Naive thymus-derived CD8-positive, alpha-beta T cell (primary cell): Measurements from ENCODE around the gene HOXA10. TPM values are rescaled to one million over a fixed set of nuclear protein-coding genes. Genes with fewer than 3 reads are reported as not detected.

ENCODE experiments used
- ATAC-seq, 2 donors: fragments of 150-1000 bp; cut with Tn5 transposase in 1 of 2; sonication (Bioruptor Pico), chemical (Tn5 transposase) in 1 of 2; 1 replicate in 1 of 2; 2 replicates in 1 of 2; pipeline ENCODE4 v1.10.0; 2021; ENCODE audit warnings: mild to moderate bottlenecking in 2 of 2, moderate library complexity in 2 of 2
- POLR2A ChIA-PET: fragments of 350-600 bp; sonication (Branson Sonifier 250); formaldehyde crosslinking; loops from one replicate; lab custom pipeline; 2021; ENCODE audit warnings: antibody characterized with exemption; lab: Charles Lee
- DNase-seq, 10 donors: peaks; one replicate each; pipeline versions ENCODE4 v3.0.0 to v3.0.0-alpha.2; 2020 to 2022
- H3K27ac Mint-ChIP-seq, 10 donors: one replicate each; pipeline ENCODE4 v1.8.0; 2020 to 2022; ENCODE audit warnings: mild to moderate bottlenecking in 10 of 10, mixed read lengths in 10 of 10, moderate library complexity in 4 of 10, inconsistent platforms in 1 of 10
- H3K27me3 Mint-ChIP-seq, 5 donors: one replicate each; pipeline ENCODE4 v1.8.0; 2021 to 2022; ENCODE audit warnings: mixed read lengths in 5 of 5
- H3K36me3 Mint-ChIP-seq, 3 donors: one replicate each; pipeline ENCODE4 v1.8.0; 2020 to 2022; ENCODE audit warnings: mixed read lengths in 3 of 3, mild to moderate bottlenecking in 2 of 3, inconsistent platforms in 1 of 3
- H3K4me1 Mint-ChIP-seq, 4 donors: one replicate each; pipeline ENCODE4 v1.8.0; 2021 to 2022; ENCODE audit warnings: mixed read lengths in 4 of 4
- H3K4me3 Mint-ChIP-seq, 10 donors: one replicate each; pipeline ENCODE4 v1.8.0; 2020 to 2022; ENCODE audit warnings: mild to moderate bottlenecking in 10 of 10, mixed read lengths in 10 of 10, moderate library complexity in 6 of 10, inconsistent platforms in 1 of 10
- H3K9me3 Mint-ChIP-seq, 9 donors: one replicate each; pipeline ENCODE4 v1.8.0; 2020 to 2022; ENCODE audit warnings: mixed read lengths in 9 of 9, mild to moderate bottlenecking in 3 of 9, inconsistent platforms in 1 of 9, moderate library complexity in 1 of 9
- microRNA-seq: library from miRNA; unstranded; fragments of <30 nt; microRNA quantifications from one replicate; pipeline ENCODE4 v1.2.0, GENCODE V29; 2022; ENCODE audit warnings: borderline microRNAs expressed
- polyA plus RNA-seq, 3 donors: library from polyadenylated mRNA; unstranded; fragments of 300-500 nt; fragmentation: Illumina TruSeq; gene quantifications; one replicate each; pipeline ENCODE4 v1.2.3, GENCODE V29; 2021
- total RNA-seq, 8 experiments: library from RNA in 2 of 8; stranded (reverse) in 2 of 8; gene quantifications; one replicate each; pipeline ENCODE4 v1.2.3 and lab custom pipeline; 2021 to 2026

The HOXA10 gene
- total and polyA plus RNA-seq, 5 experiments from 2014 or later: 0.19 TPM; not detected in 4

DNA sequence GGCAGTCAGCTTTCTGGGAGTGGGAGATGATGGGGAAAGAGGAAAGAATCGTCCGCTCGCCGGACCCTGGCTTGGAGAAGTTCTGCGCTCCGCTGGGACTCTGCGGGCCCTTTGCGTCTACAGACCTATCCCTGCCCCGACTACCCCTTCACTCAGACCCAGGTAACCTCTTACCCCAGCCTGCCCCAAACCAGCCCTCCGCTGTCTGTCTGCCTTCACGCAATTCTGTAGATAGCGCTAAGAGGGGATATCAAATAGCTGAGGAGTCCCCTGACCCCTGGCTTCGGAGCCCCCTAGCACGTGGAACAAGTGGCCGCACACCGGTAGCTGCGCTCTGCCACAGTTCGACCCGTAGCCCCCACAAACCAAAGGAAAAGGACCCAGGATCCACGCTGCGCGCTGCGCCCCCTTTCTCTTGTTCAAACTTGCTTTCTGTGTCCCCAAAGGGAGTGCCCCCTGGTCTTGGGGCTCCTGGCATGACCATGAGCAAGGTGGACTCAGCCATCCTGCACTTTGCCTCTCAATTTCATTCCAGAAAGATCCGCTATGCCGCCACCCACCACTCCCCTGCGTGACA lies 50.6 kb downstream of the HOXA10 start:
- DNase-seq (no peak), ATAC-seq (no peak)
- Mint-ChIP-seq H3K4me1 (no peaks in the 10 kb centered on the region), H3K4me3 (no peak overlapping the region), H3K27me3 (peaks cover 3 to 44% (median 18%) of the 10 kb centered on the region in 5 donors), H3K36me3 (no peaks in the 10 kb centered on the region), H3K27ac (no peak overlapping the region), H3K9me3 (no peaks in the 10 kb centered on the region)
- POLR2A ChIA-PET: no interaction called here

DNA sequence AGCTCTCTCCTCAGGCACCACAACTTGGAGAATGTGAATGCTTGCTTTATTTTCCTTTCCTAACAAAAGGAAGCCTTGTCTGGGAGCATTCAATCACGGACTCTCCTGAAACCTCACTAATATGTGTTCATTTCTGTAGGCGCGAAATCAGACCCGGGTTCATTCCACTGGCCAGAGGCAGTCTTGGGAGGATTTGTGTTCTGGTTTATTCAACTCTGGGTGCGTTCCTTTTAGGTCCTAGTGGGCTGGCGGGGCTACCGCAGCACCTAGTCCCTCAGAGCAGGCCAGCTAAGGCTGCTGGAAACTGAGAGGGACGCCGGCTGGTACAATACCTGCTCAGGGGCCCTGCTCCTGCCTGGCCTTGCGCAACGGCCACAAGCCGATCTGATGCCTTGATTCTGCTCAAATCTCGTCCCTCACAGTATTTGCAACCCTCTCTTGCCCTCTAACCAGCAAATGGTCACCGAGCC lies 51.1 kb downstream of the HOXA10 start:
- H3K36me3 Mint-ChIP-seq: no peaks in the 10 kb centered on the region
- H3K27ac Mint-ChIP-seq: no peak overlapping the region
- POLR2A ChIA-PET: no interaction called here
- no peaks in the 10 kb centered on the region for H3K4me1 Mint-ChIP-seq
- no peak overlapping the region for H3K4me3 Mint-ChIP-seq
- ATAC-seq (no peak), DNase-seq (no peak)
- no peaks in the 10 kb centered on the region for H3K9me3 Mint-ChIP-seq
- H3K27me3 Mint-ChIP-seq: peaks cover 3 to 39% (median 23%) of the 10 kb centered on the region in 5 donors

GRCh38 chr7:27122077-27122910 lies 51.8 kb downstream of the HOXA10 start:
- no peaks in the 10 kb centered on the region for H3K4me1 Mint-ChIP-seq
- DNase-seq: no peak
- H3K27me3 Mint-ChIP-seq: peaks cover 3 to 32% (median 18%) of the 10 kb centered on the region in 5 donors
- no peak for ATAC-seq
- H3K36me3 Mint-ChIP-seq: no peaks in the 10 kb centered on the region
- POLR2A ChIA-PET: no interaction called here
- H3K9me3 Mint-ChIP-seq: no peaks in the 10 kb centered on the region
- H3K27ac Mint-ChIP-seq: no peak overlapping the region
- H3K4me3 Mint-ChIP-seq: no peak overlapping the region

GRCh38 chr7:27121684-27122076 lies 52.4 kb downstream of the HOXA10 start:
- POLR2A ChIA-PET: interaction anchor here (0.8 kb wide), 1 partner anchor 44 kb away, joined by 3 read pairs; no protein-coding TSS in a partner anchor
- H3K27me3 Mint-ChIP-seq: peaks cover 2 to 30% (median 16%) of the 10 kb centered on the region in 5 donors

More at GRCh38 chr7:27121684-27122076, 52.4 kb downstream of the HOXA10 start:
- Mint-ChIP-seq H3K36me3 (no peaks in the 10 kb centered on the region), H3K4me1 (no peaks in the 10 kb centered on the region), H3K27ac (no peak overlapping the region), H3K4me3 (no peak overlapping the region), H3K9me3 (no peaks in the 10 kb centered on the region)
- ATAC-seq (no peak), DNase-seq (no peak)

Small RNA genes within 50 kb of the gene (microRNA-seq; reads per million reads assigned to microRNA genes)
- 1.4 reads per million for gene MIR196B

Other genes starting within 250 kb of the HOXA10 start
- gene HOXA1, start 78.3 kb downstream of the HOXA10 start, total RNA-seq: under 1 TPM; 0.44 to 0.68 TPM
- gene HOXA1, start 78.3 kb downstream of the HOXA10 start, polyA plus RNA-seq: under 1 TPM in 2 of 3 donors, not detected in 1; 0.15 to 0.38 TPM
- not detected for gene HOXA2, start 71.6 kb downstream of the HOXA10 start, total RNA-seq
- not detected for gene HOXA2, start 71.6 kb downstream of the HOXA10 start, polyA plus RNA-seq
- under 1 TPM in 1 of 2 experiments, not detected in 1; 0.31 TPM for gene HOXA4, start 43.6 kb downstream of the HOXA10 start, total RNA-seq
- gene HOXA4, start 43.6 kb downstream of the HOXA10 start, polyA plus RNA-seq: under 1 TPM in 2 of 3 donors, not detected in 1; 0.22 to 0.38 TPM
- not detected for gene HOXA5, start 30.6 kb downstream of the HOXA10 start, total RNA-seq
- gene HOXA5, start 30.6 kb downstream of the HOXA10 start, polyA plus RNA-seq: not detected
- gene HOXA6, start 26.5 kb downstream of the HOXA10 start, total RNA-seq: not detected
- not detected for gene HOXA6, start 26.5 kb downstream of the HOXA10 start, polyA plus RNA-seq
- gene HOXA3, start 21.7 kb downstream of the HOXA10 start, total RNA-seq: not detected
- not detected for gene HOXA3, start 21.7 kb downstream of the HOXA10 start, polyA plus RNA-seq
- gene HOXA7, start 17.6 kb downstream of the HOXA10 start, total RNA-seq: not detected
- gene HOXA7, start 17.6 kb downstream of the HOXA10 start, polyA plus RNA-seq: not detected
- gene HOXA9, start 8.8 kb downstream of the HOXA10 start, total RNA-seq: not detected
- under 1 TPM in 1 of 3 donors, not detected in 2; 0.16 TPM for gene HOXA9, start 8.8 kb downstream of the HOXA10 start, polyA plus RNA-seq
- not detected for gene HOXA11, start 10.9 kb upstream of the HOXA10 start, total RNA-seq
- gene HOXA11, start 10.9 kb upstream of the HOXA10 start, polyA plus RNA-seq: not detected
- not detected for gene HOXA13, start 25.8 kb upstream of the HOXA10 start, total RNA-seq
- not detected for gene HOXA13, start 25.8 kb upstream of the HOXA10 start, polyA plus RNA-seq
- gene EVX1, start 68.5 kb upstream of the HOXA10 start, total RNA-seq: not detected
- not detected for gene EVX1, start 68.5 kb upstream of the HOXA10 start, polyA plus RNA-seq